Spleen (tissue), 11 donors: ENCODE results near the gene FAM174B. TPM values are rescaled to one million over a fixed set of nuclear protein-coding genes. Genes with fewer than 3 reads are reported as not detected.

Experiments used
- DNase-seq: peaks from one replicate; pipeline ENCODE4 v3.0.0-alpha.2; 2020
- H3K27ac ChIP-seq, 8 donors: fragments of 200-600 bp; sonication (generic) in 7 of 8; 1 replicate in 4 of 8; 2 replicates in 4 of 8; pipeline versions ENCODE4 v1.5.0 to v1.8.0; 2016 to 2021; ENCODE audit warnings: inconsistent platforms in 4 of 8, mild to moderate bottlenecking in 4 of 8, moderate library complexity in 1 of 8
- H3K27me3 ChIP-seq, 7 donors: fragments of 200-600 bp; sonication (generic) in 6 of 7; replicated peaks in 1 of 7; 1 replicate in 4 of 7; 2 replicates in 3 of 7; pipeline versions ENCODE4 v1.5.0 to v1.8.0; 2016 to 2021; ENCODE audit warnings: inconsistent platforms in 3 of 7, mild to moderate bottlenecking in 1 of 7
- H3K36me3 ChIP-seq, 6 donors: fragments of 200-600 bp; sonication (generic) in 5 of 6; 1 replicate in 4 of 6; 2 replicates in 2 of 6; pipeline versions ENCODE4 v1.5.0 to v1.8.0; 2016 to 2021; ENCODE audit warnings: inconsistent platforms in 2 of 6
- H3K4me1 ChIP-seq, 6 donors: fragments of 200-600 bp; sonication (generic) in 5 of 6; 1 replicate in 3 of 6; 2 replicates in 3 of 6; pipeline versions ENCODE4 v1.5.0 to v1.8.0; 2016 to 2021; ENCODE audit warnings: inconsistent platforms in 3 of 6
- H3K4me3 ChIP-seq, 8 donors: fragments of 200-600 bp; sonication (generic) in 7 of 8; 1 replicate in 4 of 8; 2 replicates in 4 of 8; pipeline versions ENCODE4 v1.5.0 to v1.8.0; 2016 to 2021; ENCODE audit warnings: inconsistent platforms in 4 of 8, mild to moderate bottlenecking in 4 of 8, moderate library complexity in 2 of 8
- H3K9me3 ChIP-seq, 8 donors: fragments of 200-600 bp; sonication (generic) in 7 of 8; 1 replicate in 4 of 8; 2 replicates in 4 of 8; pipeline versions ENCODE4 v1.5.0 to v1.8.0; 2016 to 2021; ENCODE audit warnings: inconsistent platforms in 4 of 8
- CTCF ChIP-seq, 11 experiments: fragments of 200-600 bp in 7 of 11; fragments of 450-650 bp in 4 of 11; sonication (generic) in 4 of 11; IDR thresholded peaks in 8 of 11; conservative IDR thresholded peaks in 3 of 11; 1 replicate in 7 of 11; 2 replicates in 4 of 11; pipeline versions ENCODE4 v1.4.0 to v1.8.0; 2016 to 2021; ENCODE audit warnings: antibody characterized with exemption in 11 of 11, inconsistent platforms in 4 of 11, mild to moderate bottlenecking in 1 of 11
- POLR2A ChIP-seq, 3 donors: fragments of 450-650 bp; IDR thresholded peaks; one replicate each; pipeline ENCODE4 v1.5.1; 2017; ENCODE audit warnings: antibody characterized with exemption in 3 of 3, mild to moderate bottlenecking in 1 of 3
- POLR2AphosphoS5 ChIP-seq, 3 donors: sonication (generic); formaldehyde crosslinking; IDR thresholded peaks; one replicate each; pipeline ENCODE4 v1.5.1; 2017; ENCODE audit warnings: antibody characterized with exemption in 3 of 3
- WGBS, 5 donors: extraction: QIAGEN DNeasy Blood & Tissue Kit in 3 of 5; methylation state at CpG; one replicate each; pipeline versions ENCODE4 v1.1.5 to v1.1.7; 2013 to 2018; 5-methylcytosine and 5-hydroxymethylcytosine counted together
- intact Hi-C: fragments of 100-400 bp; cut with DNase I; formaldehyde crosslinking; loops from one replicate; pipeline ENCODE4 v1.15.0; 2023; ENCODE audit warnings: low total_unique reads
- polyA plus RNA-seq, 3 donors: library from polyadenylated mRNA; stranded (reverse); fragments of 200-250 nt; gene quantifications; one replicate each; pipeline ENCODE4 v1.2.1, GENCODE V29; 2013
- total RNA-seq, 7 donors: library from RNA; depleted of rRNA in 3 of 7; stranded (reverse); fragments of >200 nt in 3 of 7; fragmentation: NEBNext Ultra II Directional in 4 of 7; extraction: Animal tissue kit (Norgen Biotek cat#: 25700) in 4 of 7; gene quantifications; one replicate each; pipeline versions ENCODE4 v1.1.0 to v1.2.1, GENCODE V29; 2016 to 2021
- donor health status: healthy with polysubstance abuse.
- donor health status: DM: no; HTN: no; CAD: no; lungs with moderate emphysema.
- donor health status: DM: no; HTN: no; CAD: no.
- donor health status: Bipolar disorder and iron deficiency.
- donor health status: healthy.
- donor health status: DM: no; HTN: no; CAD: no.
- donor health status: DM: yes; HTN: yes; CAD: no.

Gene FAM174B
- total and polyA plus RNA-seq, 10 donors: 2.1 to 17.9 (median 8.8) TPM

DNA sequence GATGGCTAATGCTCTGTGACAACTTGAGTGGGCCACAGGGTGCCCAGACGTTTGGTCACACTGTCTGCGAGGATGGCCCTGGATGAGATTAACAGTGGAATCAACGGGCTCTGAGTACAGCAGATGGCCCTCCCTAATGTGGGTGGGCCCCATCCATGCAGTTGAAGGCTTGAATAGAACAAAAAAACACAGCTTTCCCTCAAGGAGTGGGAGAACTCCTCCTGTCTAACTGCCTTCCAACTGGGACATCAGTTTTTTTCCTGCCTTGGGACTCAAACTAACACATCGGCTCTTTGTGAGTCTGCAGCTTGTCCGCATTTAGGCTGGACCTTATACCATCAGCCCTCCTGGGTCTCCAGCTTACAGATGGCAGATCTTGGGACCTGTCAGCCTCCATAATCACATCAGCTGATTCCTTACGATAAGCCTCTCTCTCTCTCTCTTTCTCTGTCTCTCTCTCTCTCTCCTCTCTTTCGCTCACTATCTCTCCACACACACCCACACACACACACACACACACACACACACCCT is 20.8 kb downstream of the FAM174B start:
- Histone ChIP-seq H3K4me3 (no peak overlapping the region), H3K9me3 (peaks cover 0 to 6% (median 2%) of the 10 kb centered on the region in 8 donors), H3K27ac (no peak overlapping the region), H3K36me3 (peaks cover 0 to 3% (median 0%) of the 10 kb centered on the region in 6 donors), H3K4me1 (no peaks in the 10 kb centered on the region), H3K27me3 (peaks cover 0 to 14% (median 0%) of the 10 kb centered on the region in 7 donors)
- peak; percentile 49 for DNase-seq
- intact Hi-C loops: no loop called here
- no peak for TF ChIP-seq CTCF (IDR thresholded peaks at IDR 0.05 in 8 of 11, conservative IDR thresholded peaks at IDR 0.05 in 3 of 11)
- no peak for TF ChIP-seq POLR2AphosphoS5 (IDR thresholded peaks at IDR 0.05)
- TF ChIP-seq POLR2A (IDR thresholded peaks at IDR 0.05): no peak
- 84 to 93% (median 90%) methylated on average over 7 of the region's 7 CpGs for WGBS, 5 donors

DNA sequence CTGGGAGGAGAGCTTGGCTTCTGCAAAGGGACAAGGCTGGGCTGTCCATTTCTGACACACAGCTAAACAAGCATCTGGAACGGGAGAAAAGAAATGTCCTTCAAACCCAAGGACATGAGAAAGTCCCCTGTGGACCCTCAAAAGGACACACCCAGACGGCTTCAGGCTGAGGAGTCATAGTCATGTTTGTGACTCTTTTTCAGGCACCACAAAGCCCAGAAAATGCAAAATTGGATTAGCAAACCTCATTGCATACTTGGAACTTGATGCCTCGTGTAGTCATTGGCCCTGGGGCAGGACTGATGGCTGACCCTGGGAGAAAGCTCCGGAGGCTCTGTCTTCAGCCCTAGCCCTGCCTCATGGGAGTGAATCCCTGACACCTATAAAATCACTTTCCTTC is 21.5 kb downstream of the FAM174B start:
- no peak overlapping the region for H3K4me3 ChIP-seq
- 64 to 80% (median 72%) methylated on average over 4 of the region's 4 CpGs for WGBS, 5 donors
- H3K9me3 ChIP-seq: no peaks in the 10 kb centered on the region
- no peak overlapping the region for H3K27ac ChIP-seq
- peaks cover 0 to 14% (median 0%) of the 10 kb centered on the region in 7 donors for H3K27me3 ChIP-seq
- TF ChIP-seq POLR2A (IDR thresholded peaks at IDR 0.05) (no peak), CTCF (IDR thresholded peaks at IDR 0.05 in 8 of 11, conservative IDR thresholded peaks at IDR 0.05 in 3 of 11) (no peak)
- DNase-seq: peak; percentile 28
- no peaks in the 10 kb centered on the region for H3K4me1 ChIP-seq
- peaks cover 0 to 9% (median 0%) of the 10 kb centered on the region in 6 donors for H3K36me3 ChIP-seq
- intact Hi-C loops: no loop called here

DNA sequence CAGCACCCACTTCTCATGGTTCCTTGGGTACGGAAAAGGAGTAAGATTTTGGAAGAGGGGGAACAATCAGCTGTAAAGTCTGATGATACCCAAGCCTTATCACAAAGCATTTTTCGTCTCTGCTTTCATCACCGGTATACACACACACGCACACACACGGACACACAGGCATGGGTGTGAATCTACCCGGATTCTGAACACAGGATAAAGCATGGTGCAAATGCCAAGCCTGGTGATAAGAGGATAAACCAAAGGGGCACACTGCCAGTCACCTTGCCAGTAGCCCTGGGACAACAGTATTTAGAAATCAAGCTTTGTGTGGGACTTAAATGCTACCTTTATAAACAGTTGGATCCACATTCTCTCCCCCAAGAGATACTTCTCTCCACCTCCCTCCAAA is 22.2 kb downstream of the FAM174B start:
- no peak for TF ChIP-seq POLR2A (IDR thresholded peaks at IDR 0.05)
- no peak for TF ChIP-seq CTCF (IDR thresholded peaks at IDR 0.05 in 8 of 11, conservative IDR thresholded peaks at IDR 0.05 in 3 of 11)
- no peak for TF ChIP-seq POLR2AphosphoS5 (IDR thresholded peaks at IDR 0.05)
- WGBS, 5 donors: 87 to 94% (median 91%) methylated on average over 6 of the region's 6 CpGs
- Histone ChIP-seq H3K36me3 (peaks cover 0 to 9% (median 0%) of the 10 kb centered on the region in 6 donors), H3K4me1 (no peaks in the 10 kb centered on the region), H3K27me3 (peaks cover 0 to 14% (median 0%) of the 10 kb centered on the region in 7 donors), H3K4me3 (no peak overlapping the region), H3K9me3 (no peaks in the 10 kb centered on the region), H3K27ac (no peak overlapping the region)
- peak; percentile 9 for DNase-seq
- intact Hi-C loops: no loop called here

DNA sequence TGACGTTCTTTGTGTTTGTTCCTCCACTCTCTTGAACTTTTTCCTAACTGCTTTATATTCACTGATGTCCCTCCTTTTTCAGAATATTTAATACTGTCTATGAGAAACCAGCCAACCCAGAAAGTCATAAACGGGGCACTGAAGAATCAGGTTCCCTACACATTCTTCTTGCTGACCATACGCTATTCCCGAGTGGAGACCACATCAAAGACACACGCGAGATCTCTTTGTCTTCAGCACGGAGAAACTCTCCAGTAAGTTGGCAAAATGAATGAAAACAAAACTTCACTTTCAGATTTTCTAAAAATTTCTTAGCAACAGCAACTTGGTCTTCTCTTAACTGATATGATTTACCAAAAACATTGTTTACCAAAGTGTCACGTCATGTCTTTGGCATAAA is 22.6 kb downstream of the FAM174B start:
- WGBS, 5 donors: 85 to 94% (median 89%) methylated on average over 8 of the region's 8 CpGs
- Histone ChIP-seq H3K4me3 (no peak overlapping the region), H3K9me3 (no peaks in the 10 kb centered on the region), H3K27ac (no peak overlapping the region), H3K27me3 (peaks cover 0 to 14% (median 0%) of the 10 kb centered on the region in 7 donors), H3K36me3 (peaks cover 0 to 9% (median 0%) of the 10 kb centered on the region in 6 donors), H3K4me1 (no peaks in the 10 kb centered on the region)
- intact Hi-C loops: no loop called here
- DNase-seq: no peak
- no peak for TF ChIP-seq CTCF (IDR thresholded peaks at IDR 0.05 in 8 of 11, conservative IDR thresholded peaks at IDR 0.05 in 3 of 11)
- no peak for TF ChIP-seq POLR2AphosphoS5 (IDR thresholded peaks at IDR 0.05)
- no peak for TF ChIP-seq POLR2A (IDR thresholded peaks at IDR 0.05)
